Measurements from ENCODE around the gene SUN1. TPM values are rescaled to one million over a fixed set of nuclear protein-coding genes. Genes with fewer than 3 reads are reported as not detected.

Gene SUN1
- total and polyA plus RNA-seq, 9 of the 15 experiments (the other 6 are each of a cell fraction or from before 2014, with no cell fraction given), result 36.8 to 132 (median 62.3) TPM

DNA sequence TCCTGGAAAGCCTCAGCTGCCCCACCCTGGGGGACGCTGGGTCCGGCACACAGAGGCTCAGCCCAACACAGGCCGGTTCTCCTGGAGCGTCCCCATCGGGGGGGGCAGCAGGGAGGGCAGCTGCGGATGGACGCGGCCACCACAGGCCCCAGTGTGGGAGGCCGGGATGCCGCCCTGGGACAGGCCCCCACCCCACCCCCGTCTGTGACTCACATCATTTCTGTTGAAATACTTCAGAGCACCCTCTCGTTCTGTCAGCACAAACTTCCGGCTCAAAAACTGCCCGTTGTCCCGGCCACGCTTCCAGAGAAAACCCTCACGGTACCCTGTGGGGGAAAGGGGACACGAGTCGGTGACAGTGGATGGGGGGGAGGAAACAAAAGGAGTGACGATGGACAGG is 72.6 kb downstream of the SUN1 start (continued):
- TF ChIP-seq, protein P1, sequence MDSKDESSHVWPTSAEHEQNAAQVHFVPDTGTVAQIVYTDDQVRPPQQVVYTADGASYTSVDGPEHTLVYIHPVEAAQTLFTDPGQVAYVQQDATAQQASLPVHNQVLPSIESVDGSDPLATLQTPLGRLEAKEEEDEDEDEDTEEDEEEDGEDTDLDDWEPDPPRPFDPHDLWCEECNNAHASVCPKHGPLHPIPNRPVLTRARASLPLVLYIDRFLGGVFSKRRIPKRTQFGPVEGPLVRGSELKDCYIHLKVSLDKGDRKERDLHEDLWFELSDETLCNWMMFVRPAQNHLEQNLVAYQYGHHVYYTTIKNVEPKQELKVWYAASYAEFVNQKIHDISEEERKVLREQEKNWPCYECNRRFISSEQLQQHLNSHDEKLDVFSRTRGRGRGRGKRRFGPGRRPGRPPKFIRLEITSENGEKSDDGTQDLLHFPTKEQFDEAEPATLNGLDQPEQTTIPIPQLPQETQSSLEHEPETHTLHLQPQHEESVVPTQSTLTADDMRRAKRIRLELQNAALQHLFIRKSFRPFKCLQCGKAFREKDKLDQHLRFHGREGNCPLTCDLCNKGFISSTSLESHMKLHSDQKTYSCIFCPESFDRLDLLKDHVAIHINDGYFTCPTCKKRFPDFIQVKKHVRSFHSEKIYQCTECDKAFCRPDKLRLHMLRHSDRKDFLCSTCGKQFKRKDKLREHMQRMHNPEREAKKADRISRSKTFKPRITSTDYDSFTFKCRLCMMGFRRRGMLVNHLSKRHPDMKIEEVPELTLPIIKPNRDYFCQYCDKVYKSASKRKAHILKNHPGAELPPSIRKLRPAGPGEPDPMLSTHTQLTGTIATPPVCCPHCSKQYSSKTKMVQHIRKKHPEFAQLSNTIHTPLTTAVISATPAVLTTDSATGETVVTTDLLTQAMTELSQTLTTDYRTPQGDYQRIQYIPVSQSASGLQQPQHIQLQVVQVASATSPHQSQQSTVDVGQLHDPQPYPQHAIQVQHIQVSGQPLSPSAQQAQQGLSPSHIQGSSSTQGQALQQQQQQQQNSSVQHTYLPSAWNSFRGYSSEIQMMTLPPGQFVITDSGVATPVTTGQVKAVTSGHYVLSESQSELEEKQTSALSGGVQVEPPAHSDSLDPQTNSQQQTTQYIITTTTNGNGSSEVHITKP (IDR thresholded peaks at IDR 0.05; ENCODE audit: partially characterized antibody), result peak; percentile 73
- peak; percentile 52 for TF ChIP-seq ARID1B (IDR thresholded peaks at IDR 0.05)
- peak; percentile 80 for TF ChIP-seq VEZF1 (CRISPR knock-in tag; IDR thresholded peaks at IDR 0.05)
- TF ChIP-seq PHF8 (IDR thresholded peaks at IDR 0.05; ENCODE audit: borderline replicate concordance, low read length), result peak; percentile 28; the same call in 1 of the 2 replicates
- peak; percentile 87 for TF ChIP-seq FOSL1 (tag; conservative IDR thresholded peaks at IDR 0.05)
- no peak for TF ChIP-seq STAT5A (IDR thresholded peaks at IDR 0.05; ENCODE audit: borderline replicate concordance, low read length)
- 0 out of 2 replicates have a peak, but pooled peaks have one; percentile 54 for TF ChIP-seq TARDBP (IDR thresholded peaks at IDR 0.05)
- TF ChIP-seq SRF (CRISPR knock-in tag; IDR thresholded peaks at IDR 0.05), result peak in 1 of 2 experiments; percentile 29; a peak in 1 of 4 replicates
- TF ChIP-seq NFIC (IDR thresholded peaks at IDR 0.05), result 0 out of 2 replicates have a peak, but pooled peaks have one; percentile 14
- TF ChIP-seq KDM2B (CRISPR knock-in tag; IDR thresholded peaks at IDR 0.05), result no peak
- TF ChIP-seq, protein P2, sequence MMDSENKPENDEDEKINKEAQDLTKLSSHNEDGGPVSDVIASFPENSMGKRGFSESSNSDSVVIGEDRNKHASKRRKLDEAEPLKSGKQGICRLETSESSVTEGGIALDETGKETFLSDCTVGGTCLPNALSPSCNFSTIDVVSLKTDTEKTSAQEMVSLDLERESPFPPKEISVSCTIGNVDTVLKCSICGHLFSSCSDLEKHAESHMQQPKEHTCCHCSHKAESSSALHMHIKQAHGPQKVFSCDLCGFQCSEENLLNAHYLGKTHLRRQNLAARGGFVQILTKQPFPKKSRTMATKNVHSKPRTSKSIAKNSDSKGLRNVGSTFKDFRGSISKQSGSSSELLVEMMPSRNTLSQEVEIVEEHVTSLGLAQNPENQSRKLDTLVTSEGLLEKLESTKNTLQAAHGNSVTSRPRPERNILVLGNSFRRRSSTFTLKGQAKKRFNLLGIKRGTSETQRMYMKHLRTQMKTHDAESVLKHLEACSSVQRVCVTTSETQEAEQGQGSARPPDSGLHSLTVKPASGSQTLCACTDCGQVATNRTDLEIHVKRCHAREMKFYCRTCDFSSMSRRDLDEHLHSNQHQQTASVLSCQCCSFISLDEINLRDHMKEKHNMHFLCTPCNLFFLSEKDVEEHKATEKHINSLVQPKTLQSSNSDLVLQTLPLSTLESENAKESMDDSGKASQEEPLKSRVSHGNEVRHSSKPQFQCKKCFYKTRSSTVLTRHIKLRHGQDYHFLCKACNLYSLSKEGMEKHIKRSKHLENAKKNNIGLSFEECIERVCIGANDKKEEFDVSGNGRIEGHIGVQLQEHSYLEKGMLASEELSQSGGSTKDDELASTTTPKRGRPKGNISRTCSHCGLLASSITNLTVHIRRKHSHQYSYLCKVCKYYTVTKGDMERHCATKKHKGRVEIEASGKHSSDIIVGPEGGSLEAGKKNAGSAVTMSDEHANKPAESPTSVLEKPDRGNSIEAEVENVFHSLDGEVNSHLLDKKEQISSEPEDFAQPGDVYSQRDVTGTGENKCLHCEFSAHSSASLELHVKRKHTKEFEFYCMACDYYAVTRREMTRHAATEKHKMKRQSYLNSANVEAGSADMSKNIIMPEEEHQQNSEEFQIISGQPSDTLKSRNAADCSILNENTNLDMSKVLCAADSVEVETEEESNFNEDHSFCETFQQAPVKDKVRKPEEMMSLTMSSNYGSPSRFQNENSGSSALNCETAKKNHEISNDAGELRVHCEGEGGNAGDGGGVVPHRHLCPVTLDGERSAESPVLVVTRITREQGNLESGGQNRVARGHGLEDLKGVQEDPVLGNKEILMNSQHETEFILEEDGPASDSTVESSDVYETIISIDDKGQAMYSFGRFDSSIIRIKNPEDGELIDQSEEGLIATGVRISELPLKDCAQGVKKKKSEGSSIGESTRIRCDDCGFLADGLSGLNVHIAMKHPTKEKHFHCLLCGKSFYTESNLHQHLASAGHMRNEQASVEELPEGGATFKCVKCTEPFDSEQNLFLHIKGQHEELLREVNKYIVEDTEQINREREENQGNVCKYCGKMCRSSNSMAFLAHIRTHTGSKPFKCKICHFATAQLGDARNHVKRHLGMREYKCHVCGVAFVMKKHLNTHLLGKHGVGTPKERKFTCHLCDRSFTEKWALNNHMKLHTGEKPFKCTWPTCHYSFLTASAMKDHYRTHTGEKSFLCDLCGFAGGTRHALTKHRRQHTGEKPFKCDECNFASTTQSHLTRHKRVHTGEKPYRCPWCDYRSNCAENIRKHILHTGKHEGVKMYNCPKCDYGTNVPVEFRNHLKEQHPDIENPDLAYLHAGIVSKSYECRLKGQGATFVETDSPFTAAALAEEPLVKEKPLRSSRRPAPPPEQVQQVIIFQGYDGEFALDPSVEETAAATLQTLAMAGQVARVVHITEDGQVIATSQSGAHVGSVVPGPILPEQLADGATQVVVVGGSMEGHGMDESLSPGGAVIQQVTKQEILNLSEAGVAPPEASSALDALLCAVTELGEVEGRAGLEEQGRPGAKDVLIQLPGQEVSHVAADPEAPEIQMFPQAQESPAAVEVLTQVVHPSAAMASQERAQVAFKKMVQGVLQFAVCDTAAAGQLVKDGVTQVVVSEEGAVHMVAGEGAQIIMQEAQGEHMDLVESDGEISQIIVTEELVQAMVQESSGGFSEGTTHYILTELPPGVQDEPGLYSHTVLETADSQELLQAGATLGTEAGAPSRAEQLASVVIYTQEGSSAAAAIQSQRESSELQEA (IDR thresholded peaks at IDR 0.05; ENCODE audit: low read depth), result no peak
- no peak for TF ChIP-seq MAX (CRISPR knock-in tag; IDR thresholded peaks at IDR 0.05)
- TF ChIP-seq PKNOX1 (IDR thresholded peaks at IDR 0.05), result peak; percentile 48
